NCI-H1436 treated with DMSO at 0.1 percent for 48 hours (cell line): ENCODE data around the gene ATP1A1.

Experiments
- DNase-seq: peaks from one replicate; lab custom pipeline; 2025; lab: John Stamatoyannopoulos, UW

The ATP1A1 gene

DNA sequence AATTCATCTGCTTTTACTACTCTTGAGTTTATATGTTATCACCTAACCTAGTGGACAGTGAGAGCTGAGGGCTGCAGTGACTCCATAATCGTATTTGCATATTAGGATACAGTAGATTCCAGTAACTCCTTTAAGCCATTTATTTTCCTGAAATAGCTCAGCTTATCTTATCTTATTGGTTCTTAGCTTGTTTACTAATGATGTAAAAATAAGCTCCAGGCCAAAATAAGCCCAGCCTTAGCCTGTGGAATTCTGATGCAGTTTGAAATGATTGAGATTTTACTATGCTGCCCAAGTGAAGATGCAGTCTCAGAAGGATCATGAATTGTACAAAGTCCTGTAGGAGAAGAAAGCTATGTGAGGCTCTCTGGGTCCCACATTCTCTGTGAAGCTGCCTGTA is 18.1 kb downstream of the ATP1A1 start:
- no peak for DNase-seq

DNA sequence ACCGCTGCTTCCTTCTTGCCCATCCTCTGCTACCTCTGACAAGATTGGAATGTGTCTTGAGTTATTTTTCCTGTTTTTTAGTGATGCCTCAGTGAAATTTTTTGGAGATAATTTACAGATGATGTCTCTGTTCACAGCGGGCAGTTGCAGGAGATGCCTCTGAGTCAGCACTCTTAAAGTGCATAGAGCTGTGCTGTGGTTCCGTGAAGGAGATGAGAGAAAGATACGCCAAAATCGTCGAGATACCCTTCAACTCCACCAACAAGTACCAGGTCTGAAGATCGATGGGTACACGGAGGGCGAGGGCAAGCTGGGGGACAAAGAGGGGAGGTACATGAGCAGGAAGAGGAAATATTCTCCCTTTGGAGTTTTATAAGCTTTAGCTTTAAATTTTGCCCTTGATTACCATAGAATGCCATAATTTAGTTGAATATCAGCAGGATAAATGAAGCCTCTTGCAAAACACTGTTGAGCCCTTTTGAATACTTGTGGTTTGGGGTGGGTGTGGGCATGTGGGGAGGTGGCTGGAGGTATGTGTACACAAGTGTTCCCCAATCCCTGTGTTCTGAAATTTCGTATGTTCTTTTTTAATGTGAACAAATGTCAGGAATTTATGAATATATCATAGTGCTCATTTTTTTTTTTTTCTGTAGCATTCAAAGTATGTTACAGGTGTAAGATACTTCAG is 19.8 kb downstream of the ATP1A1 start:
- no peak for DNase-seq

DNA sequence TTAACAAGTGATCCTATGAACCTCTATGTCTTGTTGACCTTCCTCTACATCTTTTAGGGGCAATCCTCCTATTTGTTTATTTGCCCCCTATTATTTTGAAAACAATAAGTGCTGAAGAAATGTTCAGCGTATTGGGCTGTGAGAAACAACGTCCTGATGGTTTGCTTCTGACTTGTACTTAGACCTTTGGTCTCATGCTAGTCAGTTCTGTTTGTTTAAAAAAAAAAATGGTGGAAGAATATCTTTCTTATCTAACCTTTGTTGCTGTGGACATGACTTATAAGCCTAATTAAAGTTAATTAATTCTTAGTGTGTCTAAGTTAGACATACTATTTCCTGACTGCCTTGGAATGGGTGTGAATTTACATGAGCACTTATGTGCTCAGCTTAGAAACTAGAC is 20.7 kb downstream of the ATP1A1 start:
- DNase-seq = no peak

DNA sequence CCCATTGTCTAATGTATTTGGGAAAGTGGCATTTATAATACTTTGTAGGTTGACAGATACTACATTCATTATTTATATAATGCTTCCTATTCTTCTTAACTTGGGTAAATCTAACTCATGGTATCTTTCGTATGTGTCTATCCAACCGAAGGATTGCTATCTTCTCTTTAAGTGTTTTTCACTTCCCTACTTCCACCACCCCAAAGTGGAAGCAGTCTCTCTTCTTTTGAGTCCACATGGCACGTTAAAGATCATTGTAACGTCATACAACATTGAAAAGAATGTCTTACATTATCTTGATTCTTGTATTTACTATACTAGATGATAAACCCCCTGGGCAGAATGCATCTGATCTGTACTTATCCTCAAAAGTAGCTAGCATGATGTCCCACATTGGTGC is 21.2 kb downstream of the ATP1A1 start:
- no peak for DNase-seq

DNA sequence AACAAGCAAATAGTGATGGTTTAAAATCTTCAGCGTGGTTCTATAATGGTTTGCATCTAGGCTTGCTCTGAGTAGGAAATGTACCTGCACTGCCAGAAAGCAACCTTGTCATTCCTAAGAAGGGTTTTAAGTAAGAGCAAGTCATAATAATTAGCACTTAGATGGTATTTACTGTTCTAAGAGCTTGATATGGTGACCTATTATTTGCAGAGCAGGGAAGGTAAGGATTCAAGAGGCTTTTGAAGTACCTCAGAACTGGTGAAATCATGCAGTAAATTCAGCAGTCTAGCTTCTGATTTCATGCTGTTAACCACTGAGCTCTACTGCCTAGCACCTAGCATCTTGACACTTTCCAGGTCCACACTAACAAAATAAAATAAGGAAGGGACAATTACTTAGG is 23.7 kb downstream of the ATP1A1 start:
- no peak for DNase-seq

DNA sequence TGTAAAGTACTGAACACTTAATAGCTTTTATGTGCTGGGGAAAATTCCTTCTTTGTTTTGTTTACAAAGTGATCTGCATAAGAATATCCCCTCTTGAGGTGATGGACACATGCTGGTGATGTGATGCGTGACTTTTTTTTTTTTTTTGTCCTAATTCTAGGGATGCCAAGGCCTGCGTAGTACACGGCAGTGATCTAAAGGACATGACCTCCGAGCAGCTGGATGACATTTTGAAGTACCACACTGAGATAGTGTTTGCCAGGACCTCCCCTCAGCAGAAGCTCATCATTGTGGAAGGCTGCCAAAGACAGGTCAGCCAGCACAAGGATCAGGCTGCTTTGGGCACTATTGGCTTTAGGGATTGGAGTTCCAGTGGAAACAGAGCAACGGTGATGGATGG is 24.7 kb downstream of the ATP1A1 start:
- no peak for DNase-seq

DNA sequence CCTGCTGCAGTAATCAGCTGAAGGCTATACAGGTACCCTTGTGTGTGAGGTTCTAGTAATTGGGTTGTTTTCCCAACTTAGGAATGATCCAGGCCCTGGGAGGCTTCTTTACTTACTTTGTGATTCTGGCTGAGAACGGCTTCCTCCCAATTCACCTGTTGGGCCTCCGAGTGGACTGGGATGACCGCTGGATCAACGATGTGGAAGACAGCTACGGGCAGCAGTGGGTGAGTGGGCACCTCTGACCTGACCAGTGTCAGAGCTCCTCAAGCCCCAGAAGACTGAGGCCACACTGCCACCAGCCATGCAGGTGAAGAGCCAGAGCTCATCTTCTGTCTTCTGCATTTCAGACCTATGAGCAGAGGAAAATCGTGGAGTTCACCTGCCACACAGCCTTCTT is 27.7 kb downstream of the ATP1A1 start:
- DNase-seq = no peak

DNA sequence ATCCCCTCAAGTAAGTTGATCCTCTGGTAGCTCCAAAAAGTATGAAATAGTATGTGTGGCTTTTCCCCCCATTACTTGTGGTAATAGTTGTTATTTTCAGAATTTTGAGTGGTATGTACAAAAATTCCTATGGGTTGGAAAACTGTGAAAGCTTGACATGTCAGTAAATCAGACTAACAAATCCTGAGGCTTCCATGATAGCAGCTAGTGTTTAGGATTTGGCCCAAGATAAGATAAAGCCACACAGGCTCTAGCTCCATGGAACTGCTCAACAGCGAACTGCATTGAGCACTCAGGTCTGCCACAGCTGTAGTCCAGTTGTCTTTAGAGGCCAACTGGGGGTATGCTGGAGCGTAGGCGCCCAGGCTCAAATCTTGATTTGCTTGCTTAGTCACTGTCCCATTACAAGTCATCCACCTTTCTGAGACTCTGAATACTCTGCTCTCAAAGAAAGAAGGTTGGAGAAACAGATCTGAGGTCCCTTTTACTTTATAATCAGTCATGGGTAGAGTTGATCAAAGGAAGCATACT is 28.7 kb downstream of the ATP1A1 start:
- no peak for DNase-seq

DNA sequence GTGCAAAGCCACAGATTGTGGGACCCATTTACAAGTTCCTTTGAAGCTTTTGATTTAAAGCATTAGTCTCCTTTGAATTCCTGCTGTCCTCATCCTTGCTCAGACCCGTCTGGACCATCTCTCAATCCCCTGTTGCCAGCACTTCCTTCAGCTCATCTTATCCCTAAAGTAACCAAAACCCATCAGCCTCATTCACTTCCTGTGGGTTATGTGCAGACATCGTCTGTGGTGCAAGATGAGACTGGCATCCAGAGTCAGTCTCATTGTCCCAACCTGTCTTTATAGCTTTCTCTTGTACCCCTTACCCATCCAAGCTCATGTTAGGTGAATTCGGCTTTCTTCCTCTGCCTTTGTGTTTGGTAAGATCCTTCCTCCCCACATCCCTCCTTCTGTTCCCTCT is 29.3 kb downstream of the ATP1A1 start:
- no peak for DNase-seq

DNA sequence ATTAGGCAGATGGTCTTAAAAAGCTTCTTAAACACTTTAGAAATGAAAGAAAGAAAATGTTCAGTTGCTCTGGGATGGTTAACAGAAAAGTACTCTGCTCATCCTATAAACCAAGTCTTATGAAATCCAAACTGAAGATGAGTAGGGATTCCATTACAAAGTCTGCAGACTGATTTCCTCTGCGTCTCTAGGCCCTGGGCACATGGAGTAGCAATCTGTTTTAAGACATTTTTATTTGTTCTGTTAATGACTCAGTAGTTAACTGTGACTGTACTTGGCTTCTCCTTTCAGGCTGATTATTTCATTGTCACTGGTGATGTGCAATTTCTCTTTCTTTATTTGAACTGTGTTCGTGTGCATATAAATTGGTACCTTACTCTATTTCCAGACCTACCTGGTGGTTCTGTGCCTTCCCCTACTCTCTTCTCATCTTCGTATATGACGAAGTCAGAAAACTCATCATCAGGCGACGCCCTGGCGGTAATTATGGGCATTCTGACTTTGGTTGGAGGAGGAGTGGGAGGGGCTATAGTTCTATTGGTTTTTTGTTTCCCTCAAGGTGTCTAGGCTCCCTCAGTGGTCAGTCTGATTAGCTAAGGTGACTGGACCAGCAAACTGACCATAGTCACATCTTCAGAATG is 30.6 kb downstream of the ATP1A1 start:
- DNase-seq = no peak

DNA sequence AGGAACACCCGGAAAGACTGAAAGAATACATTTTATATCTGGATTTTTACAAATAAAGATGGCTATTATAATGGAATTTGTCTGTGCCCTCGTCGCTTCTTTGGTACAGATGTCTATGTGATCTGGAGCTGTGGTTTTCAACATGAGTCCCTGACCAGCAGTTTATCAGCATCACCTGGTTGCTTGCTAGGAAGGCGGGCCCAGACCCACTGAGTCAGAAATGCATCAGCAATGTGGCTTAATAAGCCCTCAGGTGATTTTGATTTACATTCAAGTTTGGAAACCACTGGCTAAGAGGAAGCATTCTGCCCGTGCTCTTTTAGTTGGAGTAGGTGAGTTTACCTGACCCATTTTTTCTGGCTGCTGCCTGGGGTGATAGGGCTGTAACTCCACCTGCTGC is 31.7 kb downstream of the ATP1A1 start:
- DNase-seq = no peak

DNA sequence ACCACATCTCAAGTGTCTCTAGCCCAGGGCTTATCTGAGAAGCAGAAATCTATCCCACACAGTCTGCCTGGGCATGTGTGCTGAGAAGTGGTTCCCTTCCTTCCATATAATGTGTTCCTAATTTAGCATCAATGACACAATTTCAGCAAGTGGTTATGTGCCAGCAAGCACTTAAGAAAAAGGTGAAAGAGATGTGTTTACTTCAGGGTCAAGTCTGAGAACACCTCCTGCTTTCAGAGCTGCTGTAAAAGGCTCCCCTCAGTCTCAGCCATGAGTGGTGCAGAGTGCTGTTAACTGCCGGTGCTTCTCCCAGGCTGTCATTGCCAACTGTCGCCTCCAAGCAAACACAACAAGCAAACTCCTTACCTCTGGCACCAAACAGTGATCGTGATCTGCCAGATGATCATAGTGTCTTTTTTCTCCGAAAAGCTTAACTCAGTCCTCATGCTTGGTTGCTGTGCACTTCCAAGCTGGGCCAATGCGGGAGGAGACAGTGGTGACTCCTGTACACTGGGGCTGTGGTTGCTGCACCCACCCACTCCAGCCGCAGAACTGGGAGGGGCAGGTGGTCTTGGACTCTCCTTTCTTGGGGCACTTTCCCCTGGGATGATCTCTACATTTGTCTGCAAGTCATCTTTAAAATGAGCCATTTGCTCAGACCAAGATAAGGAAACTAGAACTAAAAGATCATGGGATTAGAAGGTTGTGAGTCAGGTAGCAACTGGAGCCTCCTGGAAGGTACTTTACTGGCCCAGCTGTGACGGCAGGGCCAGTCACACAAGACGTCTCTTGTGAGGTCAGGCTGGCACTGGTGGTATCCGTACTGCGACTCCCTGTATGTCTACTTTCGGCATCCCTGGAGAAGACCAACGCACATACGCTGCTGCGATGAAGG is 32.4 kb downstream of the ATP1A1 start:
- DNase-seq = no peak

DNA sequence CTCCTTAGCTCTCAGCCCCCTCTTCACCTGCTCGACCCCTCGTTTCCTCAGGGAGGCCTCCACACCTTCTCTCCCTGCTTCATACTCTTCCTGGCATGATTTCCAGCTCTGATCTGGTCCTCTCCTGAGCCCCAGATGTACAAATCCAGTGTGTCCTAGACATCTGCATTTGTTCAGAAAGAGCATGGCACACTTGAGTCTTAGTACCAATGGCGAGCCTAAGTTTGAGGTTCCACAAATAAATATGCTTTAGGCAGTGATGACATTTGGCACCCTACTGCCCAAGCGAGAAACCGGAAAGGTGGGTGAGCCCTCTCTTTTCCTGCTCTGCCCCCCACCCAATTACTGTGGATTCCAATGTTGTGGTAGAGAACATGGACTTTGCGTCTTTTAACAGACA is 34.0 kb downstream of the ATP1A1 start:
- no peak for DNase-seq

DNA sequence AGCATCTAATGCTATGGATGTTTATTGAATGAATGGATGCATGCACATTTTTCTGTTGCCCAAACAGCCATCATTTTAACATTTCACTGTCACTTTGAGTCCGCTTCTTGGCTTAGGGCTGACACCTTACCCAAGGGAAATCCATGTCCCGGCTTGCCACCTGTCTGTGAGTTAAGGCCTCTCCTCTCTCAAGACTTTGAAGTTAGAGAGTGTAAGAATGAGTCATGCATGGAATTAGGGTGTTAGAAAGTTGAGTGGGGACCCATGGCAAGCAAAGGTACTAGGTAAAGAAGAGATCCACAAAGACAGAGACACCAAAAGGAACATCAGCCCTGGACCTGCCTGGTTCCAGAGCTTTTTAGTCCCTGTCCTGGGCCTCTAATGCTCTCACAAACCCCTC is 35.1 kb downstream of the ATP1A1 start:
- DNase-seq = no peak

DNA sequence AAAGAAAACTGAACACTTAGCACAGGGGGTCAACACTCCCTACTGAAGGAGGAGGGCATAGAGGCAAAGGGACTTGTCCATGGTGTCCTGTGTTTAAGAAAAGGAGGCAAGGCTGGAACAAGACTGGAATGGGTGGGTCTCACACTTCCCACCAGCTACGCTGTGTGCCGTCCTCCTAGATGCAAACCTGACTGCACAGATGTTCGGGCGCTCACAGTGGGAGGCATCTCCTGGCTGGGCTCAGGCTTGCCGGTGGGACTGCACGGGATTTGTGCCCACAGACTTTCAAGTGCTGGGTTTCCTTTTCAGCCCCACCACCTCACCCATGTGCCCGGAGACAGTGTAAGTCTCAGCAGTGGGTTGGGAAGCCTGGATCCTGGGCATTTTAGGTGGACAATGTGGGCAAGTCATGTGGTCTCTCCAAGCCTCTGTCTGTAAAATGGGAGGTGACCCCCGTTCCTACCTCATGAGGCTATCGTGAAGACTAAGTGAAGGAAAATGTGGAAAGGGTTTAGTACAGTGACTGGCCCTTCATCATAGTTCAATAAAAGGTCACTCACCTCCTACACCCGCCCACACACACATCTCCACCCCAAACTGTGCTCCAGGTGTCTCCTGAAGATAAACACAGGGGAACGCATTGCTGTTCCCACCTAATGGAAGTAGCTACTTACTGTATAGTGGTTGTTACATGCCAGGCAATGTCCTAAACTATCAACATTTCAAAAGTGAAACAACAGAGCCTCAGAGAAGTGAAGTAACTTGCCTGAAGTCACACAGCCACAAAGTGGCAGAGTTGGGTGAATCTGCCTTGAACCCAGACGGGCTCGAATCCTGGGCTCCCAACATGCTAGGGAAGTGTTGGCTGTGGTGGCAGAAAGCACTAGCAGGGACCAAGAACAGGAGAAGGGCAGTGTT is 36.0 kb downstream of the ATP1A1 start:
- DNase-seq = no peak

DNA sequence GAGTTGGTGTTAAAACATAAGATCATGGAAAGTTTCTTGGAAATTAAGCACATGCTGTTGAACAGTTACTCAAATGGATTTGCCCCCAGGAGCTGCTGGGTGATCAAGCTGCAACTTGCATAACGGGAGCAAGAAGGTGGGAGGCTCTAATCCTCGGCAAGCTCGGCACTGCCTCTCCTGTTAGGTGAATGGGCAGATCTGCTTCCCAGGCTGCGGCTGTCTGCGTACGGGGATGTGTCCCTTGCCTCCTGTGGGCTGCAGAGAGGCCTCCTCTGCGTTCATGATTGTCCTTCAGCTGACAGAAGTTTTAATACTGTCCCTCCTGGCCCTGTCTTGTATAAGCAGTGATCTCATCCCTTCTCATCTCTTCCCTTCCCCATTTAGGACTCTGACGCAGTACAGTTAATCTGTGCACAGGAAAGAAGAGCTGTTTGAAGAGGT is 36.7 kb downstream of the ATP1A1 start:
- DNase-seq = no peak

DNA sequence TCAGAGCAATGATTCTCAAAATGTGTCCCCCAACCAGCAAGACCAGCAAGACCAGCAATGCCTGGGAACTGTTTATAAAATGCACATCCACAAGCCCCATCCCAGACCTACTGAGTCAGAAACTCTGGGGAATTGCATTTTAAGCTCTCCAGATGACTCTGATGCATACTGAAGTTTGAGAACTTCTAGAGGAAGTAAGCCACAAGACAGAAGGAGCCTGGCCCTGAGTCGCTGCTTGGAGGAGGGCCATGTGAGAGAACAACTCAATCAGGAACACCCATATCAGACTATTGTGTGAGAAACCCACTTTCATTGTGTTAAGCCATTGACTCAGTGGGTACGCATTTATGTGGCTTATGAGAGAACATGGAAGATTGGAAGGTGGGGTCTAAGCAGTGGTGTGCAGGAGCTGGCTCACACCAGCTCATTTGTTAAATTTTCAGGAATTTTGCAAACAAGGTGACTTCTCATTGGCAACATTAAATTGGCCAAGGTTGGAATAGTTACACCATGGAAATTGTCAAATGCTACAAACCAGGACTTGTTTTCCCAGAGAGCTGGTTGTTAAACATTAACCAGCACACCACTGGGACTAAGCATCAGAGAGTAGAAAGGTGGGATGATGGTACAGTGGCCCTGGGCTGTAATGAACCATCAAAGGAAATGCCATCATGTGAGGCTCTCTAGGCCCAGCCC is 38.9 kb downstream of the ATP1A1 start:
- no peak for DNase-seq

DNA sequence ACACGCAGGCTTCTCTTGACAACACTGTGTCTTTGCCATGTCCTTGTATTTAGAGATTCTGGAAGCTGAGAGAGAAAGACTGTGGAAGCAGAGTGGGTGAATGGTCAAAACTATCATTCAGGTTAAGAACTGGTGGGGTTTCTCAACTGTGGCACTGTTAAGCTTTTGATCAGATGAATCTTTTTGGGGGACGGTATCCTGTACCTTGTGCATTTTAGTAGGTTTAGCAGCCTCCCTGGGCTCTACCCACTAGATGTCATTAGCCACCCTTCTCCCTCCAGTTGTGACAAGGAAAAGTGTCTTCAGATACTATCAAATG is 39.4 kb downstream of the ATP1A1 start:
- DNase-seq = no peak

DNA sequence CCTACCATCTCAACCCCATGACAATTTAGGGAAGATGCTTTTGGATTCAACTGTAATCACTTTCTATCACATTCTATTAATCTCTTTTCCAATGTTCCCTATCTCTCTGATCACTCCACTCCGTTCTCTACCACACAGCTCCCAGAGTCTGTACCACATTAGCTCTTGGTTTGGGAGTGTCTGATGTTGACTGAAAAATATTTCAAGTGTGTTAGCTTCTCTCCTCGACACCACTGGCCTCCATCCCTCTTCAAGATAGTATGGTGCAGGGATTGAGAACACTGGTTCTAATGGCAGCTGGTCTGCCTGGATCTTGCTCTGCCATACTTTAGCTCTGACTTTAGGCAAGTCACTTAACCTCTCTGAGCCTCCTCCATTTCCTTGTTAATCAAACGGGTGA is 39.9 kb downstream of the ATP1A1 start:
- DNase-seq = no peak

DNA sequence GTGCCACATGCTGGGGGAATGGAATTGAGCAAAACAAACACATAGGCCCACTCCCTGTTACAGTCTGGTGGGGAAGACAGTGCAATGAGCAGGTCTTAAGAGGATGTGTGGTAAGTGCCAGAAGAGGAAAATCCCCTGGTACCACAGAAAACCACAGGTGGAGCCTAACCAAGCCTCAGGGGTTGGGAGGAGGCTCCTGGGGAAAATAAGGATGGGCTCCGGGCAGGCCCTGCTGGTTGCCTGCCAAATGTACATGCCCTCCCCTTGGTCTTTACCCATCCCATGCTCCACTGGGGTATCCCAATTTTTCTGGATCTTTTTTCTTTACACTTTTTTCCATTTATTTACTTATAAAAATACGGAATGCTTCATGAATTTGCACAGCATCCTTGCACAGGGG is 40.4 kb downstream of the ATP1A1 start:
- DNase-seq = no peak

DNA sequence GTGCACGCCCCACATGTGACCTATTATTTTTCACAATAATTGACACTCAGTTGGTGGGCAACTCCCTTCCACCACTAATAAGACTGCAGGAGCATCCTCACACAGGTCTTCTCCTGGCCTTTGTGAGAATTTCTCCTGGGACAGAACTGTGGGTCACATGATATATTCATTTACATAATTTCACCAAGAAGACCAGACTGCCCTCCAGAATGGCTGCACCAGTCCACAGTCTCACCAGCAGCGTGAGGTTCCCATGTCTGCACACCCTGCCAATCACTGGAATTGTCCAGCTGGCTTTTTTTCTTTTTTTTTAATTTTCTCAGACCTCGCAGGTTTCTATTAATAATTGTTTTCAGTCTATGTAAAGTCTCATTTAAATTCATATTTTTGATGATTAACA is 41.3 kb downstream of the ATP1A1 start:
- DNase-seq = no peak
